HCT116 (cell line): ENCODE measurements around the gene PDE4A.

Experiments used
- EZH2 ChIP-seq: fragments of 200-600 bp; sonication (generic); IDR thresholded peaks from 2 replicates; pipeline ENCODE4 v1.6.1; 2017; ENCODE audit warnings: antibody characterized with exemption, mixed run types
- EZH2phosphoT487 ChIP-seq: fragments of 200-600 bp; IDR thresholded peaks from 2 replicates; pipeline ENCODE4 v1.6.1; 2018; ENCODE audit warnings: antibody characterized with exemption, borderline replicate concordance
- POLR2A ChIP-seq: IDR thresholded peaks from 2 replicates; pipeline ENCODE4 v1.7.0; 2011; ENCODE audit warnings: borderline replicate concordance; ENCODE audit not compliant: insufficient read depth, insufficient read length; ENCODE audit errors: extremely low read depth
- SRF ChIP-seq: IDR thresholded peaks from 2 replicates; pipeline ENCODE4 v1.6.1; 2012; ENCODE audit warnings: low read depth
- YY1 ChIP-seq: IDR thresholded peaks from 2 replicates; pipeline ENCODE4 v1.6.1; 2011; ENCODE audit warnings: low read length, low read depth, moderate library complexity, mild to moderate bottlenecking; ENCODE audit not compliant: insufficient replicate concordance; ENCODE audit errors: extremely low read depth
- TF ChIP-seq, protein P1 (sequence below), 3 experiments: fragments of 200-600 bp in 1 of 3; sonication (generic) in 1 of 3; IDR thresholded peaks in 2 of 3; conservative IDR thresholded peaks in 1 of 3; 2 replicates each; pipeline ENCODE4 v1.5.1; 2012 to 2017; ENCODE audit warnings: low read depth in 2 of 3, low read length in 2 of 3, antibody characterized with exemption in 1 of 3, borderline replicate concordance in 1 of 3, control low read depth in 1 of 3, mild to moderate bottlenecking in 1 of 3, mixed read lengths in 1 of 3, mixed run types in 1 of 3, moderate library complexity in 1 of 3; ENCODE audit not compliant: insufficient read depth in 1 of 3
- TF ChIP-seq, protein P2 (sequence below): IDR thresholded peaks from 2 replicates; pipeline ENCODE4 v1.6.1; 2012
- TF ChIP-seq, protein P3 (sequence below): IDR thresholded peaks from 2 replicates; pipeline ENCODE4 v1.6.1; 2012; ENCODE audit warnings: low read depth

DNA sequence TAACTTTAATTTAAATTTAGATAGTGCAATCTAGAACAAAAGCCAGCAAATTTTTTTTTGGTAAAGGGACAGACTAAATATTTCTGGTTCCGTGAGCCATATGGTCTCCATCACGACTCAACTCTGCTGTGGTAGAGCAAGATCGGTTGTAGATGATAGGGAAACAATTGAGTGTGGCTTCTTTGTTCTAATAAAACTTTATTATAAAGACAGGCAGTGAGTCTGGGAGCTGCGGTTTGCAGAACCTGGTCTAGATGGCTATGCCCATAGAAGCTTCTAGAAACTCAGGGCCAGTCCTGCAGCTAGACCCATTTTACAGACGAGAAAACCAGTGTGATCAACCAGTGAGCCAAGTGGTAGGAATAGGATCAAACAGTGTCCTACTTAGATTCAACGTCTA is 28.2 kb upstream of the PDE4A start:
- TF ChIP-seq, protein P1, sequence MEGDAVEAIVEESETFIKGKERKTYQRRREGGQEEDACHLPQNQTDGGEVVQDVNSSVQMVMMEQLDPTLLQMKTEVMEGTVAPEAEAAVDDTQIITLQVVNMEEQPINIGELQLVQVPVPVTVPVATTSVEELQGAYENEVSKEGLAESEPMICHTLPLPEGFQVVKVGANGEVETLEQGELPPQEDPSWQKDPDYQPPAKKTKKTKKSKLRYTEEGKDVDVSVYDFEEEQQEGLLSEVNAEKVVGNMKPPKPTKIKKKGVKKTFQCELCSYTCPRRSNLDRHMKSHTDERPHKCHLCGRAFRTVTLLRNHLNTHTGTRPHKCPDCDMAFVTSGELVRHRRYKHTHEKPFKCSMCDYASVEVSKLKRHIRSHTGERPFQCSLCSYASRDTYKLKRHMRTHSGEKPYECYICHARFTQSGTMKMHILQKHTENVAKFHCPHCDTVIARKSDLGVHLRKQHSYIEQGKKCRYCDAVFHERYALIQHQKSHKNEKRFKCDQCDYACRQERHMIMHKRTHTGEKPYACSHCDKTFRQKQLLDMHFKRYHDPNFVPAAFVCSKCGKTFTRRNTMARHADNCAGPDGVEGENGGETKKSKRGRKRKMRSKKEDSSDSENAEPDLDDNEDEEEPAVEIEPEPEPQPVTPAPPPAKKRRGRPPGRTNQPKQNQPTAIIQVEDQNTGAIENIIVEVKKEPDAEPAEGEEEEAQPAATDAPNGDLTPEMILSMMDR (IDR thresholded peaks at IDR 0.05 in 2 of 3, conservative IDR thresholded peaks at IDR 0.05 in 1 of 3; ENCODE audit: borderline replicate concordance in 1 of 3, insufficient read depth in 1 of 3, low read depth in 2 of 3, low read length in 2 of 3) = no peak
- no peak for TF ChIP-seq YY1
- TF ChIP-seq SRF = no peak
- no peak for TF ChIP-seq EZH2
- no peak for TF ChIP-seq EZH2phosphoT487
- TF ChIP-seq, protein P2, sequence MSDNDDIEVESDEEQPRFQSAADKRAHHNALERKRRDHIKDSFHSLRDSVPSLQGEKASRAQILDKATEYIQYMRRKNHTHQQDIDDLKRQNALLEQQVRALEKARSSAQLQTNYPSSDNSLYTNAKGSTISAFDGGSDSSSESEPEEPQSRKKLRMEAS = no peak
- TF ChIP-seq POLR2A = no peak
- TF ChIP-seq, protein P3, sequence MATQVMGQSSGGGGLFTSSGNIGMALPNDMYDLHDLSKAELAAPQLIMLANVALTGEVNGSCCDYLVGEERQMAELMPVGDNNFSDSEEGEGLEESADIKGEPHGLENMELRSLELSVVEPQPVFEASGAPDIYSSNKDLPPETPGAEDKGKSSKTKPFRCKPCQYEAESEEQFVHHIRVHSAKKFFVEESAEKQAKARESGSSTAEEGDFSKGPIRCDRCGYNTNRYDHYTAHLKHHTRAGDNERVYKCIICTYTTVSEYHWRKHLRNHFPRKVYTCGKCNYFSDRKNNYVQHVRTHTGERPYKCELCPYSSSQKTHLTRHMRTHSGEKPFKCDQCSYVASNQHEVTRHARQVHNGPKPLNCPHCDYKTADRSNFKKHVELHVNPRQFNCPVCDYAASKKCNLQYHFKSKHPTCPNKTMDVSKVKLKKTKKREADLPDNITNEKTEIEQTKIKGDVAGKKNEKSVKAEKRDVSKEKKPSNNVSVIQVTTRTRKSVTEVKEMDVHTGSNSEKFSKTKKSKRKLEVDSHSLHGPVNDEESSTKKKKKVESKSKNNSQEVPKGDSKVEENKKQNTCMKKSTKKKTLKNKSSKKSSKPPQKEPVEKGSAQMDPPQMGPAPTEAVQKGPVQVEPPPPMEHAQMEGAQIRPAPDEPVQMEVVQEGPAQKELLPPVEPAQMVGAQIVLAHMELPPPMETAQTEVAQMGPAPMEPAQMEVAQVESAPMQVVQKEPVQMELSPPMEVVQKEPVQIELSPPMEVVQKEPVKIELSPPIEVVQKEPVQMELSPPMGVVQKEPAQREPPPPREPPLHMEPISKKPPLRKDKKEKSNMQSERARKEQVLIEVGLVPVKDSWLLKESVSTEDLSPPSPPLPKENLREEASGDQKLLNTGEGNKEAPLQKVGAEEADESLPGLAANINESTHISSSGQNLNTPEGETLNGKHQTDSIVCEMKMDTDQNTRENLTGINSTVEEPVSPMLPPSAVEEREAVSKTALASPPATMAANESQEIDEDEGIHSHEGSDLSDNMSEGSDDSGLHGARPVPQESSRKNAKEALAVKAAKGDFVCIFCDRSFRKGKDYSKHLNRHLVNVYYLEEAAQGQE = no peak
